Right ventricle myocardium superior (tissue), 1 donor: ENCODE data around the gene CYSTM1. TPM values are rescaled to one million over a fixed set of nuclear protein-coding genes. Genes with fewer than 3 reads are reported as not detected.

Source experiments
- ATAC-seq: fragments of 200-7000 bp; cut with Tn5 transposase; one replicate; pipeline ENCODE4 v1.9.1; 2020; ENCODE audit warnings: mild to moderate bottlenecking; ENCODE audit not compliant: poor library complexity
- DNase-seq: peaks from one replicate; pipeline ENCODE4 v3.0.0-alpha.2; 2020
- intact Hi-C: fragments of 100-400 bp; cut with DNase I; formaldehyde crosslinking; loops from one replicate; pipeline ENCODE4 v1.11.2; 2022
- total RNA-seq: library from RNA; stranded (reverse); fragmentation: NEBNext Ultra II Directional; extraction: Animal tissue kit (Norgen Biotek cat#: 25700); gene quantifications from one replicate; pipeline ENCODE4 v1.2.1, GENCODE V29; 2021
- donor health status: DM: no; HTN: yes; CAD: no; lungs with severe emphysema.

CYSTM1 gene
- total RNA-seq, 1 donor from 2014 or later = 58.3 TPM

- intact Hi-C loops = no loop called here
- ATAC-seq (no peak), DNase-seq (no peak)
Measured at GRCh38 chr5:140258873-140259272, 83.9 kb downstream of the CYSTM1 start.

- intact Hi-C loops = no loop called here
- ATAC-seq (no peak), DNase-seq (no peak)
Measured at GRCh38 chr5:140259500-140259899, 84.5 kb downstream of the CYSTM1 start.

GRCh38 chr5:140260089-140260656, 85.2 kb downstream of the CYSTM1 start:
- DNase-seq (no peak), ATAC-seq (no peak)
- intact Hi-C loops = no loop called here

GRCh38 chr5:140261403-140262171, 86.6 kb downstream of the CYSTM1 start:
- intact Hi-C loops = no loop called here
- DNase-seq = peak; percentile 74
- ATAC-seq = peak; percentile 95

GRCh38 chr5:140262221-140262620, 87.2 kb downstream of the CYSTM1 start:
- intact Hi-C loops = no loop called here
- DNase-seq (no peak), ATAC-seq (peak; percentile 7)

GRCh38 chr5:140262839-140263238, 87.9 kb downstream of the CYSTM1 start:
- intact Hi-C loops = no loop called here
- DNase-seq (no peak), ATAC-seq (no peak)

GRCh38 chr5:140265845-140266244, 90.9 kb downstream of the CYSTM1 start:
- DNase-seq = no peak
- intact Hi-C loops = no loop called here
- ATAC-seq = no peak

GRCh38 chr5:140266471-140267200, 91.6 kb downstream of the CYSTM1 start:
- intact Hi-C loops = no loop called here
- ATAC-seq (no peak), DNase-seq (no peak)

- intact Hi-C loops = no loop called here
- no peak for ATAC-seq
Measured at GRCh38 chr5:140267201-140267540, 92.2 kb downstream of the CYSTM1 start.

GRCh38 chr5:140267559-140268018, 92.6 kb downstream of the CYSTM1 start:
- no peak for DNase-seq
- ATAC-seq = peak; percentile 65

More at GRCh38 chr5:140267201-140267540, 92.2 kb downstream of the CYSTM1 start:
- no peak for DNase-seq

GRCh38 chr5:140270008-140270407, 95.0 kb downstream of the CYSTM1 start:
- no peak for DNase-seq
- ATAC-seq = no peak
- intact Hi-C loops = no loop called here

More at GRCh38 chr5:140267559-140268018, 92.6 kb downstream of the CYSTM1 start:
- intact Hi-C loops = no loop called here

- intact Hi-C loops = no loop called here
- DNase-seq = no peak
- ATAC-seq = peak; percentile 71
Measured at GRCh38 chr5:140273401-140273877, 98.5 kb downstream of the CYSTM1 start.

GRCh38 chr5:140275837-140276236, 100.8 kb downstream of the CYSTM1 start:
- intact Hi-C loops = no loop called here
- DNase-seq (no peak), ATAC-seq (no peak)

GRCh38 chr5:140282266-140282665, 107.3 kb downstream of the CYSTM1 start:
- DNase-seq (no peak), ATAC-seq (no peak)
- intact Hi-C loops = no loop called here

- DNase-seq (no peak), ATAC-seq (no peak)
- intact Hi-C loops = no loop called here
Measured at GRCh38 chr5:140284013-140284412, 109.0 kb downstream of the CYSTM1 start.

- no peak for DNase-seq
- intact Hi-C loops = no loop called here
- no peak for ATAC-seq
Measured at GRCh38 chr5:140286424-140286823, 111.4 kb downstream of the CYSTM1 start.

GRCh38 chr5:140287801-140288521, 113.0 kb downstream of the CYSTM1 start:
- no peak for DNase-seq
- no peak for ATAC-seq
- intact Hi-C loops = no loop called here

- no peak for DNase-seq
- intact Hi-C loops = no loop called here
- ATAC-seq = peak; percentile 50
Measured at GRCh38 chr5:140292212-140293036, 117.4 kb downstream of the CYSTM1 start.
